HG03103 (cell line): ENCODE data around the gene PREX1.
"Not testable (repeated sequence)": the region's sequence is repeated elsewhere in the genome, so short reads cannot be mapped to it uniquely, and the experiment has no call there.

Source experiments
- ATAC-seq: cut with Tn5 transposase; IDR thresholded peaks from one replicate; pipeline ENCODE4 v1.9.1; 2021; ENCODE audit warnings: low read depth; ENCODE audit not compliant: unreplicated experiment

PREX1 gene

GRCh38 chr20:48779435-48779834, 48.4 kb downstream of the PREX1 start:
- no peak for ATAC-seq

GRCh38 chr20:48777821-48778220, 50.0 kb downstream of the PREX1 start:
- ATAC-seq: no peak

GRCh38 chr20:48777005-48777404, 50.8 kb downstream of the PREX1 start:
- no peak for ATAC-seq

- ATAC-seq: no peak
Measured at GRCh38 chr20:48776306-48776705, 51.5 kb downstream of the PREX1 start.

- ATAC-seq: not testable (repeated sequence)
Measured at GRCh38 chr20:48775545-48775944, 52.3 kb downstream of the PREX1 start.

- ATAC-seq: no peak
Measured at GRCh38 chr20:48774696-48775095, 53.1 kb downstream of the PREX1 start.

GRCh38 chr20:48773837-48774418, 53.9 kb downstream of the PREX1 start:
- ATAC-seq: no peak

- no peak for ATAC-seq
Measured at GRCh38 chr20:48772183-48772976, 55.4 kb downstream of the PREX1 start.

GRCh38 chr20:48771542-48771941, 56.3 kb downstream of the PREX1 start:
- ATAC-seq: no peak

- no peak for ATAC-seq
Measured at GRCh38 chr20:48770700-48771442, 56.9 kb downstream of the PREX1 start.

- ATAC-seq: no peak
Measured at GRCh38 chr20:48769069-48769983, 58.5 kb downstream of the PREX1 start.

- no peak for ATAC-seq
Measured at GRCh38 chr20:48766961-48767960, 60.5 kb downstream of the PREX1 start.

GRCh38 chr20:48766205-48766604, 61.6 kb downstream of the PREX1 start:
- no peak for ATAC-seq

- ATAC-seq: no peak
Measured at GRCh38 chr20:48765359-48765758, 62.4 kb downstream of the PREX1 start.

GRCh38 chr20:48763216-48763914, 64.4 kb downstream of the PREX1 start:
- ATAC-seq: no peak

GRCh38 chr20:48761874-48762273, 65.9 kb downstream of the PREX1 start:
- no peak for ATAC-seq

- ATAC-seq: no peak
Measured at GRCh38 chr20:48761023-48761785, 66.6 kb downstream of the PREX1 start.

- ATAC-seq: no peak
Measured at GRCh38 chr20:48760403-48760983, 67.3 kb downstream of the PREX1 start.
